HepG2 (cell line): ENCODE data around the gene CCDC117. TPM values are rescaled to one million over a fixed set of nuclear protein-coding genes. Genes with fewer than 3 reads are reported as not detected.

Experiments used
- GPN1 ChIP-seq: sonication (generic); formaldehyde crosslinking; IDR thresholded peaks from 2 replicates; pipeline ENCODE4 v1.5.1; 2020; ENCODE audit warnings: missing genetic modification reagents, borderline replicate concordance
- RFX3 ChIP-seq: IDR thresholded peaks from 2 replicates; pipeline ENCODE4 v1.6.1; 2016; ENCODE audit warnings: missing biosample characterization, missing genetic modification reagents
- SAP130 ChIP-seq: IDR thresholded peaks from 2 replicates; pipeline ENCODE4 v1.6.1; 2016; ENCODE audit warnings: low read depth
- ZNF17 ChIP-seq: sonication (generic); formaldehyde crosslinking; IDR thresholded peaks from 2 replicates; pipeline ENCODE4 v1.5.0; 2020; ENCODE audit warnings: mild to moderate bottlenecking, missing genetic modification reagents
- ZNF24 ChIP-seq: fragments of 450-650 bp; IDR thresholded peaks from 2 replicates; pipeline ENCODE4 v1.6.1; 2017; ENCODE audit warnings: antibody characterized with exemption, mild to moderate bottlenecking
- ZNF274 ChIP-seq: sonication (generic); formaldehyde crosslinking; IDR thresholded peaks from 2 replicates; pipeline ENCODE4 v1.5.1; 2020; ENCODE audit warnings: mild to moderate bottlenecking, missing genetic modification reagents
- ZNF577 ChIP-seq: sonication (generic); formaldehyde crosslinking; IDR thresholded peaks from 2 replicates; pipeline ENCODE4 v1.4.0; 2020; ENCODE audit warnings: mild to moderate bottlenecking, low read depth, missing genetic modification reagents, borderline replicate concordance
- ZNF597 ChIP-seq: sonication (generic); formaldehyde crosslinking; IDR thresholded peaks from 2 replicates; pipeline ENCODE4 v1.5.0; 2020; ENCODE audit warnings: missing genetic modification reagents
- polyA plus RNA-seq, 8 experiments: library from polyadenylated mRNA; depleted of rRNA in 3 of 8; stranded (reverse) in 7 of 8; unstranded in 1 of 8; fragments of >200 nt; fragmentation: Illumina TruSeq in 4 of 8; extraction: Trizol in 4 of 8; gene quantifications; 2 replicates each; pipeline versions ENCODE4 v1.2.1 to v1.2.3, GENCODE V29; 2011 to 2016; ENCODE audit warnings: low read depth in 4 of 8, missing spikeins in 1 of 8, mixed read lengths in 1 of 8; ENCODE audit not compliant: insufficient read depth in 1 of 8
- total RNA-seq, 5 experiments: library from RNA; depleted of rRNA; stranded (reverse); fragments of >200 nt; fragmentation: Illumina TruSeq; extraction: Trizol; gene quantifications; 2 replicates each; pipeline ENCODE4 v1.2.3, GENCODE V29; 2016; ENCODE audit warnings: low read depth in 1 of 5
- TF ChIP-seq, protein P1 (sequence below): sonication (generic); formaldehyde crosslinking; IDR thresholded peaks from 2 replicates; pipeline ENCODE4 v1.5.0; 2020; ENCODE audit warnings: missing genetic modification reagents
- TF ChIP-seq, protein P2 (sequence below): sonication (generic); formaldehyde crosslinking; IDR thresholded peaks from 2 replicates; pipeline ENCODE4 v1.4.0; 2020; ENCODE audit warnings: low read depth, missing genetic modification reagents
- TF ChIP-seq, protein P3 (sequence below), 2 experiments: sonication (generic) in 1 of 2; formaldehyde crosslinking in 1 of 2; IDR thresholded peaks; 2 replicates each; pipeline versions ENCODE4 v1.4.0 to v1.6.1; 2016 to 2020; ENCODE audit warnings: borderline replicate concordance in 1 of 2, low read depth in 1 of 2, mild to moderate bottlenecking in 1 of 2, missing genetic modification reagents in 1 of 2
- TF ChIP-seq, protein P4 (sequence below): sonication (generic); formaldehyde crosslinking; IDR thresholded peaks from 2 replicates; pipeline ENCODE4 v1.5.1; 2020; ENCODE audit warnings: mild to moderate bottlenecking, missing genetic modification reagents, moderate library complexity
- TF ChIP-seq, protein P5 (sequence below): sonication (generic); formaldehyde crosslinking; IDR thresholded peaks from 2 replicates; pipeline ENCODE4 v1.5.1; 2020; ENCODE audit warnings: mild to moderate bottlenecking, missing genetic modification reagents

The CCDC117 gene
- total and polyA plus RNA-seq, 2 of the 13 experiments (the other 11 are each of a cell fraction or from before 2014, with no cell fraction given) = 12.6 to 34.2 TPM

DNA sequence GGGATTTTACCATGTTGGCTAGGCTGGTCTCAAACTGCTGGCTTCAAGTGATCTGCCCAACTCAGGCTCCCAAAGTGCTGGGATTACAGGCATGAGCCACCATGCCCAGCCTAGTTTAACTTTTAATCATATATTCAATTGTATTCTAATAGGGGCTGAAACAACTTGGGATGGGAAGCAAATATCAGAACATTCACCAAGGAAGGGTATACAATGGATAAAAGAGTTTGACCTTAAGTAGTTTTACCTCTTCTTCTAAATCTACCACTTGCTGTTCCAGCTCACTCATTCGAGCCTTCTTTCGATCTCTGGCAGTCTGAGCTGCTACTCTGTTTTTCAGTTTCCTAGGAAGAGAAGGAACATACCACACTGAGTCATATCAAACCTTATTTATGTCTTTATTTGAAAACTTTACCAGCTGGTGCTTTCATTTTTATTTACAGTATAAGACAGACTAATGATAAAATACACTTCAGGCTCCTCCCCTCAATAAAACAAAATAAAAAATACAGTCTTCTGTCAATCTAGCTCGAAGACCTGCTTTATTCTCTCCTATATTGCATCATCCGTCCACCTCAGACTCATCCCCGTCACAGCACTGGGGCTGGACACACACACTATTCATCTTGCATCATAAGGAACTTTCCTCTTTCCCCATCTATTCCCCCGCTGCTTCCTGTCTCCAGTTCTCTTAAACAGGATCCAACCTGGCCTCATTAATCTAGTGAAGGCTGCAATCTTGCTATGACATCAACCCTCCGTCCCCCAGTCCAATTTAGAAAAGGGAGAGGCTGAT, 26.5 kb downstream of the CCDC117 start (continued):
- TF ChIP-seq, protein P1, sequence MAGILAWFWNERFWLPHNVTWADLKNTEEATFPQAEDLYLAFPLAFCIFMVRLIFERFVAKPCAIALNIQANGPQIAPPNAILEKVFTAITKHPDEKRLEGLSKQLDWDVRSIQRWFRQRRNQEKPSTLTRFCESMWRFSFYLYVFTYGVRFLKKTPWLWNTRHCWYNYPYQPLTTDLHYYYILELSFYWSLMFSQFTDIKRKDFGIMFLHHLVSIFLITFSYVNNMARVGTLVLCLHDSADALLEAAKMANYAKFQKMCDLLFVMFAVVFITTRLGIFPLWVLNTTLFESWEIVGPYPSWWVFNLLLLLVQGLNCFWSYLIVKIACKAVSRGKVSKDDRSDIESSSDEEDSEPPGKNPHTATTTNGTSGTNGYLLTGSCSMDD = no peak
- TF ChIP-seq, protein P2, sequence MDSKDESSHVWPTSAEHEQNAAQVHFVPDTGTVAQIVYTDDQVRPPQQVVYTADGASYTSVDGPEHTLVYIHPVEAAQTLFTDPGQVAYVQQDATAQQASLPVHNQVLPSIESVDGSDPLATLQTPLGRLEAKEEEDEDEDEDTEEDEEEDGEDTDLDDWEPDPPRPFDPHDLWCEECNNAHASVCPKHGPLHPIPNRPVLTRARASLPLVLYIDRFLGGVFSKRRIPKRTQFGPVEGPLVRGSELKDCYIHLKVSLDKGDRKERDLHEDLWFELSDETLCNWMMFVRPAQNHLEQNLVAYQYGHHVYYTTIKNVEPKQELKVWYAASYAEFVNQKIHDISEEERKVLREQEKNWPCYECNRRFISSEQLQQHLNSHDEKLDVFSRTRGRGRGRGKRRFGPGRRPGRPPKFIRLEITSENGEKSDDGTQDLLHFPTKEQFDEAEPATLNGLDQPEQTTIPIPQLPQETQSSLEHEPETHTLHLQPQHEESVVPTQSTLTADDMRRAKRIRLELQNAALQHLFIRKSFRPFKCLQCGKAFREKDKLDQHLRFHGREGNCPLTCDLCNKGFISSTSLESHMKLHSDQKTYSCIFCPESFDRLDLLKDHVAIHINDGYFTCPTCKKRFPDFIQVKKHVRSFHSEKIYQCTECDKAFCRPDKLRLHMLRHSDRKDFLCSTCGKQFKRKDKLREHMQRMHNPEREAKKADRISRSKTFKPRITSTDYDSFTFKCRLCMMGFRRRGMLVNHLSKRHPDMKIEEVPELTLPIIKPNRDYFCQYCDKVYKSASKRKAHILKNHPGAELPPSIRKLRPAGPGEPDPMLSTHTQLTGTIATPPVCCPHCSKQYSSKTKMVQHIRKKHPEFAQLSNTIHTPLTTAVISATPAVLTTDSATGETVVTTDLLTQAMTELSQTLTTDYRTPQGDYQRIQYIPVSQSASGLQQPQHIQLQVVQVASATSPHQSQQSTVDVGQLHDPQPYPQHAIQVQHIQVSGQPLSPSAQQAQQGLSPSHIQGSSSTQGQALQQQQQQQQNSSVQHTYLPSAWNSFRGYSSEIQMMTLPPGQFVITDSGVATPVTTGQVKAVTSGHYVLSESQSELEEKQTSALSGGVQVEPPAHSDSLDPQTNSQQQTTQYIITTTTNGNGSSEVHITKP (CRISPR knock-in tag) = no peak
- no peak for TF ChIP-seq ZNF274 (CRISPR knock-in tag)
- TF ChIP-seq ZNF17 (CRISPR knock-in tag) = no peak
- no peak for TF ChIP-seq ZNF24
- TF ChIP-seq RFX3 (CRISPR knock-in tag) = no peak
- TF ChIP-seq, protein P3, sequence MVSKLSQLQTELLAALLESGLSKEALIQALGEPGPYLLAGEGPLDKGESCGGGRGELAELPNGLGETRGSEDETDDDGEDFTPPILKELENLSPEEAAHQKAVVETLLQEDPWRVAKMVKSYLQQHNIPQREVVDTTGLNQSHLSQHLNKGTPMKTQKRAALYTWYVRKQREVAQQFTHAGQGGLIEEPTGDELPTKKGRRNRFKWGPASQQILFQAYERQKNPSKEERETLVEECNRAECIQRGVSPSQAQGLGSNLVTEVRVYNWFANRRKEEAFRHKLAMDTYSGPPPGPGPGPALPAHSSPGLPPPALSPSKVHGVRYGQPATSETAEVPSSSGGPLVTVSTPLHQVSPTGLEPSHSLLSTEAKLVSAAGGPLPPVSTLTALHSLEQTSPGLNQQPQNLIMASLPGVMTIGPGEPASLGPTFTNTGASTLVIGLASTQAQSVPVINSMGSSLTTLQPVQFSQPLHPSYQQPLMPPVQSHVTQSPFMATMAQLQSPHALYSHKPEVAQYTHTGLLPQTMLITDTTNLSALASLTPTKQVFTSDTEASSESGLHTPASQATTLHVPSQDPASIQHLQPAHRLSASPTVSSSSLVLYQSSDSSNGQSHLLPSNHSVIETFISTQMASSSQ (IDR thresholded peaks at IDR 0.05; ENCODE audit: low read depth) = no peak
- TF ChIP-seq, protein P3 (CRISPR knock-in tag; IDR thresholded peaks at IDR 0.05; ENCODE audit: borderline replicate concordance) = no peak
- TF ChIP-seq, protein P4, sequence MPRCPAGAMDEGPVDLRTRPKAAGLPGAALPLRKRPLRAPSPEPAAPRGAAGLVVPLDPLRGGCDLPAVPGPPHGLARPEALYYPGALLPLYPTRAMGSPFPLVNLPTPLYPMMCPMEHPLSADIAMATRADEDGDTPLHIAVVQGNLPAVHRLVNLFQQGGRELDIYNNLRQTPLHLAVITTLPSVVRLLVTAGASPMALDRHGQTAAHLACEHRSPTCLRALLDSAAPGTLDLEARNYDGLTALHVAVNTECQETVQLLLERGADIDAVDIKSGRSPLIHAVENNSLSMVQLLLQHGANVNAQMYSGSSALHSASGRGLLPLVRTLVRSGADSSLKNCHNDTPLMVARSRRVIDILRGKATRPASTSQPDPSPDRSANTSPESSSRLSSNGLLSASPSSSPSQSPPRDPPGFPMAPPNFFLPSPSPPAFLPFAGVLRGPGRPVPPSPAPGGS (CRISPR knock-in tag) = no peak
- TF ChIP-seq SAP130 (CRISPR knock-in tag) = peak; percentile 57
- TF ChIP-seq GPN1 (CRISPR knock-in tag) = no peak
- TF ChIP-seq, protein P5, sequence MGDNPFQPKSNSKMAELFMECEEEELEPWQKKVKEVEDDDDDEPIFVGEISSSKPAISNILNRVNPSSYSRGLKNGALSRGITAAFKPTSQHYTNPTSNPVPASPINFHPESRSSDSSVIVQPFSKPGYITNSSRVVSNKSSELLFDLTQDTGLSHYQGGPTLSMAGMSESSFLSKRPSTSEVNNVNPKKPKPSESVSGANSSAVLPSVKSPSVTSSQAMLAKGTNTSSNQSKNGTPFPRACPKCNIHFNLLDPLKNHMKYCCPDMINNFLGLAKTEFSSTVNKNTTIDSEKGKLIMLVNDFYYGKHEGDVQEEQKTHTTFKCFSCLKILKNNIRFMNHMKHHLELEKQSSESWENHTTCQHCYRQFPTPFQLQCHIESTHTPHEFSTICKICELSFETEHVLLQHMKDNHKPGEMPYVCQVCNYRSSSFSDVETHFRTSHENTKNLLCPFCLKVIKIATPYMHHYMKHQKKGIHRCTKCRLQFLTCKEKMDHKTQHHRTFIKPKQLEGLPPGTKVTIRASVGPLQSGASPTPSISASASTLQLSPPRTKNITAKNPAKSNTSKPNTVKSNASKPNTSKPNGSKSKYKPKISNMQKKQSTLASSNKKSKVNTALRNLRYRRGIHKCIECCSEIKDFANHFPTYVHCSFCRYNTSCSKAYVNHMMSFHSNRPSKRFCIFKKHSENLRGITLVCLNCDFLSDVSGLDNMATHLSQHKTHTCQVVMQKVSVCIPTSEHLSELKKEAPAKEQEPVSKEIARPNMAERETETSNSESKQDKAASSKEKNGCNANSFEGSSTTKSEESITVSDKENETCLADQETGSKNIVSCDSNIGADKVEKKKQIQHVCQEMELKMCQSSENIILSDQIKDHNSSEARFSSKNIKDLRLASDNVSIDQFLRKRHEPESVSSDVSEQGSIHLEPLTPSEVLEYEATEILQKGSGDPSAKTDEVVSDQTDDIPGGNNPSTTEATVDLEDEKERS (CRISPR knock-in tag) = no peak
- TF ChIP-seq ZNF597 (CRISPR knock-in tag) = no peak
- TF ChIP-seq ZNF577 (CRISPR knock-in tag) = no peak
